Keratinocyte (primary cell): Measurements from ENCODE around the gene DTWD2. TPM values are rescaled to one million over a fixed set of nuclear protein-coding genes. Genes with fewer than 3 reads are reported as not detected.

Experiments
- DNase-seq: peaks from one replicate; pipeline ENCODE4 v3.0.0-alpha.2; 2011; ENCODE audit warnings: low read depth, missing footprints, low spot score
- FAIRE-seq: peaks from 2 replicates; lab custom pipeline; 2011; peaks lifted over from hg19 to GRCh38; lab: Jason Lieb, UNC
- H2AFZ ChIP-seq: 2 replicates; pipeline ENCODE4 v1.6.0; 2012; ENCODE audit warnings: low read length, control low read depth, inconsistent platforms; ENCODE audit not compliant: control insufficient read depth
- H3K27ac ChIP-seq: 2 replicates; pipeline ENCODE4 v1.5.1; 2011; ENCODE audit warnings: low read length; ENCODE audit not compliant: control insufficient read depth, insufficient read depth
- H3K27me3 ChIP-seq: 3 replicates; pipeline ENCODE4 v1.6.0; 2011; ENCODE audit warnings: low read length; ENCODE audit not compliant: control insufficient read depth, insufficient read depth; ENCODE audit errors: extremely low read depth
- H3K36me3 ChIP-seq, 2 experiments: 2 replicates in 1 of 2; 3 replicates in 1 of 2; pipeline ENCODE4 v1.5.1; 2011; ENCODE audit warnings: low read length in 2 of 2, mild to moderate bottlenecking in 1 of 2; ENCODE audit not compliant: control insufficient read depth in 2 of 2, insufficient read depth in 2 of 2; ENCODE audit errors: extremely low read depth in 1 of 2
- H3K4me1 ChIP-seq: 3 replicates; pipeline ENCODE4 v1.5.1; 2011; ENCODE audit warnings: low read length; ENCODE audit not compliant: control insufficient read depth, insufficient read depth; ENCODE audit errors: extremely low read depth
- H3K4me2 ChIP-seq: 3 replicates; pipeline ENCODE4 v1.6.0; 2011; ENCODE audit warnings: low read depth, low read length; ENCODE audit not compliant: control insufficient read depth, insufficient read depth; ENCODE audit errors: extremely low read depth
- H3K4me3 ChIP-seq, 3 experiments: fragments of 200-600 bp in 1 of 3; sonication (generic) in 1 of 3; 2 replicates in 2 of 3; 3 replicates in 1 of 3; pipeline ENCODE4 v1.5.1; 2011 to 2016; ENCODE audit warnings: low read length in 3 of 3, mild to moderate bottlenecking in 3 of 3, control low read depth in 2 of 3, inconsistent platforms in 1 of 3, low read depth in 1 of 3, mixed read lengths in 1 of 3, mixed run types in 1 of 3, moderate library complexity in 1 of 3; ENCODE audit not compliant: control insufficient read depth in 2 of 3, insufficient read depth in 2 of 3; ENCODE audit errors: extremely low read depth in 1 of 3
- H3K79me2 ChIP-seq: 2 replicates; pipeline ENCODE4 v1.6.0; 2012; ENCODE audit warnings: low read length; ENCODE audit not compliant: control insufficient read depth, insufficient read depth
- H3K9ac ChIP-seq: 3 replicates; pipeline ENCODE4 v1.6.0; 2011; ENCODE audit warnings: low read length; ENCODE audit not compliant: control insufficient read depth, insufficient read depth; ENCODE audit errors: extremely low read depth
- H3K9me1 ChIP-seq: 3 replicates; pipeline ENCODE4 v1.6.0; 2011; ENCODE audit warnings: low read length; ENCODE audit not compliant: control insufficient read depth, insufficient read depth; ENCODE audit errors: extremely low read depth
- H3K9me3 ChIP-seq: 2 replicates; pipeline ENCODE4 v1.5.1; 2012; ENCODE audit warnings: low read depth, low read length; ENCODE audit not compliant: control insufficient read depth
- H4K20me1 ChIP-seq: 3 replicates; pipeline ENCODE4 v1.6.0; 2011; ENCODE audit warnings: low read length; ENCODE audit not compliant: control insufficient read depth, insufficient read depth; ENCODE audit errors: extremely low read depth
- CTCF ChIP-seq, 3 experiments: IDR thresholded peaks in 1 of 3; conservative IDR thresholded peaks in 1 of 3; optimal IDR thresholded peaks in 1 of 3; 2 replicates in 2 of 3; 3 replicates in 1 of 3; pipeline versions ENCODE3 to v1.5.1; 2011; ENCODE audit warnings: low read length in 3 of 3, mild to moderate bottlenecking in 3 of 3, moderate library complexity in 2 of 3, control low read depth in 1 of 3, inconsistent platforms in 1 of 3; ENCODE audit not compliant: insufficient read depth in 2 of 3; ENCODE audit errors: extremely low read depth in 1 of 3
- EZH2 ChIP-seq: IDR thresholded peaks from one replicate; pipeline ENCODE4 v1.6.1; 2012; ENCODE audit warnings: inconsistent platforms, mild to moderate bottlenecking, low read length, moderate library complexity
- dilution Hi-C: fragments of 300-500 bp; cut with MboI; formaldehyde crosslinking; loops from one replicate; pipeline ENCODE4 v1.7.0; 2020; ENCODE audit warnings: low sequenced_read_pairs; ENCODE audit not compliant: extremely low pct_ligation_motif_present
- polyA plus RNA-seq, 5 experiments: library from polyadenylated mRNA; depleted of rRNA in 3 of 5; stranded (reverse) in 3 of 5; stranded (forward) in 1 of 5; unstranded in 1 of 5; fragments of >200 nt; gene quantifications; 1 replicate in 1 of 5; 2 replicates in 3 of 5; 3 replicates in 1 of 5; pipeline versions ENCODE4 v1.2.1 to v1.2.3, GENCODE V29; 2011 to 2012; ENCODE audit warnings: missing spikeins in 2 of 5, low read depth in 1 of 5, low replicate concordance in 1 of 5

The DTWD2 gene
- polyA plus RNA-seq, 1 donor (not counting 4 experiments of a cell fraction or from before 2014, with no cell fraction given): 2.9 TPM

GRCh38 chr5:118924006-118924389, 64.3 kb downstream of the DTWD2 start:
- no peaks in the 10 kb centered on the region for H3K9me1 ChIP-seq
- dilution Hi-C loops: no loop called here
- H3K79me2 ChIP-seq: no peaks in the 10 kb centered on the region
- no peak overlapping the region for H3K27ac ChIP-seq
- no peak overlapping the region for H3K9ac ChIP-seq
- H3K4me2 ChIP-seq: no peak overlapping the region
- H3K4me1 ChIP-seq: no peaks in the 10 kb centered on the region
- H2AFZ ChIP-seq: no peak overlapping the region
- no peak for DNase-seq
- H4K20me1 ChIP-seq: no peaks in the 10 kb centered on the region
- FAIRE-seq: no peak
- H3K9me3 ChIP-seq: no peaks in the 10 kb centered on the region
- no peaks in the 10 kb centered on the region for H3K27me3 ChIP-seq
- no peaks in the 10 kb centered on the region for H3K36me3 ChIP-seq
- H3K4me3 ChIP-seq: no peak overlapping the region
- no peak for TF ChIP-seq EZH2
- TF ChIP-seq CTCF (optimal IDR thresholded peaks at IDR 0.05 in 1 of 3, IDR thresholded peaks at IDR 0.05 in 1 of 3, conservative IDR thresholded peaks at IDR 0.05 in 1 of 3; ENCODE audit: extremely low read depth in 1 of 3, insufficient read depth in 2 of 3, low read length in 3 of 3): no peak

- Histone ChIP-seq H3K27me3 (no peaks in the 10 kb centered on the region), H3K9ac (no peak overlapping the region), H3K4me2 (no peak overlapping the region), H3K4me1 (no peaks in the 10 kb centered on the region), H3K9me1 (no peaks in the 10 kb centered on the region), H2AFZ (no peak overlapping the region), H3K79me2 (no peaks in the 10 kb centered on the region), H3K27ac (no peak overlapping the region), H3K9me3 (no peaks in the 10 kb centered on the region), H3K4me3 (no peak overlapping the region), H3K36me3 (no peaks in the 10 kb centered on the region), H4K20me1 (no peaks in the 10 kb centered on the region)
- TF ChIP-seq CTCF (optimal IDR thresholded peaks at IDR 0.05 in 1 of 3, IDR thresholded peaks at IDR 0.05 in 1 of 3, conservative IDR thresholded peaks at IDR 0.05 in 1 of 3; ENCODE audit: extremely low read depth in 1 of 3, insufficient read depth in 2 of 3, low read length in 3 of 3) (no peak), EZH2 (no peak)
- dilution Hi-C loops: no loop called here
- no peak for DNase-seq
- no peak for FAIRE-seq
Measured at GRCh38 chr5:118923295-118924005, 64.9 kb downstream of the DTWD2 start.
